ENCODE results near the gene TDRD10. TPM values are rescaled to one million over a fixed set of nuclear protein-coding genes. Genes with fewer than 3 reads are reported as not detected.

The TDRD10 gene
- total and polyA plus RNA-seq, 2 of the 8 experiments (the other 6 are each of a cell fraction or from before 2014, with no cell fraction given): 0.15 to 0.27 TPM

DNA sequence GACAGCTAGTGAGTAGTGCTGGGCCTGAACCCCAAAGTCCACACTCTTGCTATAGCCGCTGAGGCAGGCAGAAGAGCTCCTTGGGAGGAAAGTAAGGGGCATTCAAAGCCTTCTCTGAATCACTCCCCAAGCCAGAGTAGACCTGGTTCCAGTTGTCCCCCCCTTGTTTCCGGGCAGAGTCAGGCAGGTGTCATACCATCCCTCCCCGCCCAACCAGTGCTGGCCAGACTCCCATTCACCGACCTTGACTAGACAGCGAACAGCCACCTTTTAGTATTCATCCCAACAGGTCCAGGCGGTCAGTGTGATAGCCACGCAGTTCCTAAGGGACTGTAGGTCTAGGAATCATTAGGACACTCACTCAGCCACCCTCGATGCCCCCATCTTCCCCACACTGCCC lies 77.4 kb downstream of the TDRD10 start:
- WGBS, 2 experiments (ENCODE audit: extremely low coverage in 1 of 2, insufficient coverage in 1 of 2, insufficient read length in 1 of 2, insufficient replicate concordance in 2 of 2, low coverage in 1 of 2, low lambda C conversion rate in 2 of 2, missing lambda C conversion rate in 1 of 2): 93% methylated on average over 8 of the region's 8 CpGs; no CpG with 5 or more reads in 1 of the 2 experiments
- Histone ChIP-seq H3K9me3 (ENCODE audit: insufficient read depth in 2 of 2, low read depth in 1 of 2, low read length in 1 of 2) (no peaks in the 10 kb centered on the region), H2BK20ac (ENCODE audit: low read length) (no peak overlapping the region), H3K56ac (replicated peaks; ENCODE audit: insufficient read length, low read depth, low read length) (no peak overlapping the region), H3K14ac (ENCODE audit: insufficient read length) (no peak overlapping the region), H3K4ac (replicated peaks; ENCODE audit: insufficient read length, low read depth, low read length) (no peak overlapping the region), H2AK5ac (ENCODE audit: low read depth, low read length) (no peak overlapping the region), H3K36me3 (ENCODE audit: control insufficient read depth in 2 of 4, insufficient read depth in 4 of 4, low read length in 3 of 4) (peaks cover 40 to 58% (median 47%) of the 10 kb centered on the region in 4 experiments), H3K27me3 (replicated peaks in 1 of 4; ENCODE audit: control insufficient read depth in 3 of 4, extremely low read depth in 1 of 4, insufficient read depth in 3 of 4, low read length in 3 of 4) (no peaks in the 10 kb centered on the region), H2BK15ac (ENCODE audit: low read length) (no peak overlapping the region), H3K23ac (ENCODE audit: insufficient read length) (no peak overlapping the region), H3K79me2 (ENCODE audit: control insufficient read depth in 1 of 2, insufficient read depth in 2 of 2, low read length in 2 of 2) (no peaks in the 10 kb centered on the region), H3K27ac (ENCODE audit: low read depth, low read length) (no peak overlapping the region), H3K4me3 (ENCODE audit: extremely low read depth in 1 of 4, insufficient read depth in 2 of 4, low read depth in 3 of 4, low read length in 4 of 4) (no peak overlapping the region), H4K91ac (replicated peaks; ENCODE audit: insufficient read length, low read length) (no peak overlapping the region), H3K79me1 (ENCODE audit: low read depth, low read length) (no peaks in the 10 kb centered on the region; the same call in 1 of the 2 replicates), H3K4me1 (replicated peaks in 1 of 4; ENCODE audit: control insufficient read depth in 3 of 4, insufficient read depth in 4 of 4, low read length in 3 of 4) (no peaks in the 10 kb centered on the region), H4K8ac (ENCODE audit: extremely low read depth, insufficient read depth, low read length) (no peak overlapping the region), H3K23me2 (ENCODE audit: low read depth, low read length) (no peaks in the 10 kb centered on the region), H3K18ac (ENCODE audit: extremely low read depth, low read length) (no peak overlapping the region), H3K4me2 (ENCODE audit: insufficient read depth in 1 of 2, low read depth in 2 of 2, low read length in 2 of 2) (no peak overlapping the region), H3K9ac (replicated peaks in 1 of 4; ENCODE audit: extremely low read depth in 1 of 4, low read depth in 3 of 4, low read length in 3 of 4) (no peak overlapping the region), H2AFZ (ENCODE audit: low read length) (no peak overlapping the region), H2BK120ac (replicated peaks; ENCODE audit: low read depth, low read length) (no peak overlapping the region), H2BK5ac (ENCODE audit: low read depth, low read length) (no peak overlapping the region), H2BK12ac (ENCODE audit: low read depth, low read length) (no peak overlapping the region), H4K20me1 (replicated peaks in 1 of 2; ENCODE audit: control insufficient read depth in 1 of 2, insufficient read depth in 2 of 2, low read length in 2 of 2) (peaks cover 11 to 21% of the 10 kb centered on the region in 2 experiments), H4K5ac (ENCODE audit: insufficient read length, low read depth, low read length) (no peak overlapping the region)
- FAIRE-seq: no peak
- POLR2A ChIA-PET (ENCODE audit: partially characterized antibody): interaction anchor here (1.3 to 1.4 kb wide), 2 partner anchors 10 to 13 kb away, joined by 3 to 4 read pairs; no protein-coding TSS in a partner anchor
- CTCF ChIA-PET (ENCODE audit: partially characterized antibody): interaction anchor here (1.7 to 3.3 kb wide), 2 partner anchors 19 to 100 kb away, joined by 6 to 15 read pairs; no protein-coding TSS in a partner anchor
- no peak for DNase-seq (ENCODE audit: low read depth in 1 of 2, low spot score in 2 of 2)
- TF ChIP-seq PHF8 (conservative IDR thresholded peaks at IDR 0.05; ENCODE audit: low read depth, low read length): no peak
- no peak for TF ChIP-seq KDM5A (IDR thresholded peaks at IDR 0.05; ENCODE audit: low read length)
- no peak for TF ChIP-seq E2F6 (IDR thresholded peaks at IDR 0.05)
- no peak for TF ChIP-seq CEBPB (IDR thresholded peaks at IDR 0.05; ENCODE audit: low read depth, low read length)
- TF ChIP-seq SIRT6 (IDR thresholded peaks at IDR 0.05; ENCODE audit: low read length): no peak
- TF ChIP-seq GTF2F1 (IDR thresholded peaks at IDR 0.05; ENCODE audit: borderline replicate concordance, low read depth, low read length): no peak
- no peak for TF ChIP-seq CHD2 (IDR thresholded peaks at IDR 0.05; ENCODE audit: low read length)
- no peak for TF ChIP-seq ASH2L (IDR thresholded peaks at IDR 0.05; ENCODE audit: low read length)
- no peak for TF ChIP-seq RBBP5 (IDR thresholded peaks at IDR 0.05; ENCODE audit: borderline replicate concordance, low read depth, low read length)
- no peak for TF ChIP-seq NRF1 (IDR thresholded peaks at IDR 0.05; ENCODE audit: low read depth, low read length)
- no peak for TF ChIP-seq HDAC2 (IDR thresholded peaks at IDR 0.05; ENCODE audit: borderline replicate concordance in 1 of 2, low read depth in 2 of 2, low read length in 2 of 2)
- no peak for TF ChIP-seq CBX5 (IDR thresholded peaks at IDR 0.05; ENCODE audit: low read depth, low read length)
- TF ChIP-seq, protein P1, sequence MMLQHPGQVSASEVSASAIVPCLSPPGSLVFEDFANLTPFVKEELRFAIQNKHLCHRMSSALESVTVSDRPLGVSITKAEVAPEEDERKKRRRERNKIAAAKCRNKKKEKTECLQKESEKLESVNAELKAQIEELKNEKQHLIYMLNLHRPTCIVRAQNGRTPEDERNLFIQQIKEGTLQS (IDR thresholded peaks at IDR 0.05; ENCODE audit: insufficient read depth, low read depth, low read length): no peak

Measured in H1 (cell line).